NCI-H1417 (cell line): ENCODE results near the gene TYMP.
A peak's percentile ranks its signal among the peaks of the same experiment; 100 is the strongest.
"Not testable (repeated sequence)": the region's sequence is repeated elsewhere in the genome, so short reads cannot be mapped to it uniquely, and the experiment has no call there.

Experiments
- DNase-seq, 3 experiments: peaks; one replicate each; lab custom pipeline; 2025; lab: John Stamatoyannopoulos, UW

The TYMP gene

DNA sequence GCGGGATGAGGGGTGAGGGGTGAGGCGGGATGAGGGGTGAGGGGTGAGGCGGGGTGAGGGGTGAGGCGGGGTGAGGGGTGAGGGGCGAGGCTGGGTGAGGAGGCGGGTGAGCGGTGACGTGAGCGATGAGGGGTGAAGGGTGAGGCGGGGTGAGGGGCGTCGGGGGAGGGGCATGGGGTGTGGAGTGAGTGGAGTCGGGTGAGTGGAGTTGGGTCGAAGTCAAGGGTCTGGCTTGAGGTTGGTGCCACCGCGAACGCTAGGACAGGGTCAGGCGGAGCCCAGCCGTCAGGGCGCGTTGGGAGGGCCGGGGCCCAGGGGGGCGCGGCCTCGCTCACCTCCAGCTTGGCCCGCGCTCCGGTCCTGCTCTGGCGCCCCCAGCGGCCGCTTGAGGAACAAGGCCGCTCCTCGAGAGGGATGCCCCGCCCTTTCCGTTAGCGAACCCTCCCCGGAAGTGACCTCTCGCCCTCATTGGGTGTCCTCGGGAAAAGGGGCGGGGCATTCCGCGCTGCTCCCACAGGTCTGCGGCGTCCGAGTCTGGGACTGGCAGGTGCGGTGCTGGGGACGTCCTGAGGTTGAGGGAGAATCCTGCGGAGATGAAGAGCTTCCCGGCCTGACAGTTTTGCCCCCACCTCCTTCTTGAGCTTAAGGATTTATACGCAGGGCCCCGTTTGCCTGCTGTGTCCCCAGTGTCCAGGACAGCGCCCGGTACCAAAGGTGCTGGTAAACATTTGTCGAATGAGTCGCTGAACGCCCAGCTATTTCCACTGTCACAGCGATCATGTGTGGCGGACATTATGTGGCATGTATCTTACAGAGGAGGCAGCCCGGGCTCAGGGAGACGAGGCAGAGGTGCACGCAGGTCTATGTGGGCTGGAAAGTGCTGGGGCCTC lies 33.0 kb upstream of the TYMP start, which contains the start of gene SYCE3:
Gene SYCE3 (minus strand): TSS at position 397 of the 890 bp plus-strand sequence. CDS start 6,514 bp downstream, outside the sequence.
- peak; percentile 82 to 96 (median 90) for DNase-seq

GRCh38 chr22:50561401-50562358 lies 31.9 kb upstream of the TYMP start:
- no peak for DNase-seq

DNA sequence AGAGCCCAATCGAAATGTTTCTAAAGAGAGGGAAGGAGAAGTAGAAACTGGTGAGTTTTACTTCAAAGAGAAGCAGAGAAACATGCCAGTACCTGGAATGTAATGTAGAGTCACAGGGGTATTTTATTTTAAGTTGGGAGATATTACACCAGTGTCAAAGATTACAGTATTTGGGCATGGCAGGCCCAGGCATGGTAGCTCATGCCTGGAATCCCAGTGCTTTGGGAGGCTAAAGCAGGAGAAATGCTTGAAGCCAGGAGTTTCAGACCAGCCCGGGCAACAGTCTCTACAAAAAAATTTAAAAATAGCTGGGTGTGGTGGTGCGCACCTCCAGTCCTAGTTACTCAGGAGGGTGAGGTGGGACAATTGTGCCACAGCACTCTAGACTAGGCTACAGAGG lies 30.2 kb upstream of the TYMP start:
- DNase-seq, result no peak

- DNase-seq, result no peak
Measured at GRCh38 chr22:50556703-50557102, 26.9 kb upstream of the TYMP start.

GRCh38 chr22:50553310-50553709 lies 23.5 kb upstream of the TYMP start:
- DNase-seq, result no peak

- no peak for DNase-seq
Measured at GRCh38 chr22:50551160-50551752, 21.4 kb upstream of the TYMP start.

DNA sequence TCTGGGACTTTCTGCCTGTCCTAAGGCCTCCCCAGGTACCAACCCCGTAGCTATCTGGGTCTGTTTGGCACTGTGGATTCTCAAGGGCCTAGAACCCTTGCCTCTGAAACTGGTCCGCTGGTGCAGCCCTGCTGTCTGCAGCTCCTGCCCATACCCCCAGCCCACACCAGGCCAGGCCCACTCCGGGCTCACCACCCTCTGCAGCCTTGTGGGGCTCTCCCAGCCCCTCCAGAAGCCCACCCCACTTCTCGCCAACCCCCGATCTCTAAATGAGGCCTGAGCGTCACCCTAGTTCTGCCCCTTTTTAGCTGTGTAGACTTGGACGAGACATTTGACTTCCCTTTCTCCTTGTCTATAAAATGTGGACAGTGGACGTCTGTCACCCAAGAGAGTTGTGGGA lies 20.6 kb upstream of the TYMP start:
- DNase-seq, result no peak

GRCh38 chr22:50548921-50549790 lies 19.3 kb upstream of the TYMP start:
- no peak for DNase-seq

DNA sequence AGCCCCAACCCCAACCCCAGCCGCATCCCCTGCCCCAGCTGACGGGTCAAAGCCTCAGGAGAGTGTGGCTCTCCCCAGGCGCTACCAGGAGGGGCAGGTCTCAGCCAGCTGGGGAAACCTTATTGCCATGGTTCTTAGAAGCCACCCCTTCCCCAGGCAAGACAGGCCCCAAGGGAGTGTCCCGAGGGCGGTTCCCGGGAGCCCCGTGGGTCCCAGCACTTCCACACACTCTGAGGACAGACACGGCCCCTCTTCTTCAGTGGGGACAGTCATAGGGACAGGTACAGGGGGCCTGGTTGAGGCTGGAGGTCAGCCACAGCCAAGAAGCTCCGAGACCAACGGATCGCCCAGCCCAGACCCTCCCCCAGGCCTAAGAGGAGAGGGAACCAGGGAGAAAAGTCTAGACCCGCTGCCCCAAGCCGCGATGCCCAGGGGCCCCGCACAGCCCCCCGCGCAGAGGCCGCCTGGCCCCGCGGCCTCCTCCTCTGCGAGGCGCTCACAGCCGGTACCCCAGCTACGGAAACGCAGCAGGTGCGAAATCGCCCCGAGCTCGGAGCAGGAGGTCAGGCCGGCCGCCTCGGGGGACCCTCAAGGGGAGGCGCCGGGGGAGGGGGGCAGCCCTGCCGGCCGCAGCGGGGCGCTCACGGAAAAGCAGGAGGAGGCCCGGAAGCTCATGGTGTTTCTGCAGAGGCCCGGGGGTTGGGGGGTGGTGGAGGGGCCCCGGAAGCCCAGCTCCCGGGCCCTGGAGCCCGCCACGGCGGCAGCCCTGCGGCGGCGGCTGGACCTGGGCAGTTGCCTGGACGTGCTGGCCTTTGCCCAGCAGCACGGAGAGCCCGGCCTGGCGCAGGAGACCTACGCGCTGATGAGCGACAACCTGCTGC lies 18.5 kb upstream of the TYMP start:
- DNase-seq, result no peak

DNA sequence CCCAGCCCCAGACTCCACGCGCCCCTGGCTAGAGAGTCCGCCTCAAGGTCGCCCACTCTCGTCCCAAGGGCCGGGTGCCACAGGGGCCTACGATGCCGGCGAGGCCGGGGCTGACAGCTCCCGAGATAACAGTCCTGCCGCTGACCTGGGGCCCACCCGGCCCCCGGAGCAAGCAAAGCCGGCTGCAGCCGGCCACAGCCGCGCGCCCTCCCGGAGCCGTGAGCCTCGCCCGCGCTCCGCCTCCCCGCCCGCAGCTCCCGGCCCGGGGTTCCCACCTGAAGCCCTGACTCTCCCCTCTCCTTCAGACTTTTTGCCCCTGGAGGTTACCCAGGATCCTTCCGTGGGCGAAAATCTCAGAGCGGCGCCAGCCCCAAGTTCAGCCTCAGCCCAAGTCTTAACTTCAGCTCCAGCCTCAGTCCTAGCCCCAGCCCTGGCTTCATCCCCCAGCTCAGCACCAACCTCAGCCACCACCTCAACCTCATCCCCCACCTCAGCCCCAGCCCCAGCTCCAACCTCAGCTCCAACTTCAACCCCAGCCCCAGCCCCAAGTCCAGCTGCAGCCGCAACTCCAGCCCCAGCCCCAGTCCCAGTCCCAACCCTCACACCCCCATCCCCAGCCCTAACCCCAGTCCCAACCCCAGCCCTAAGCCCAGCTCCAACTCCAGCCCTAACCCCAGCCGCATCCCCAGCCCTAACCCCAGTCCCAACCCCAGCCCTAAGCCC lies 17.6 kb upstream of the TYMP start:
- no peak for DNase-seq

- no peak for DNase-seq
Measured at GRCh38 chr22:50546326-50547262, 16.8 kb upstream of the TYMP start.

GRCh38 chr22:50545522-50546325 lies 15.9 kb upstream of the TYMP start, which contains the start of gene KLHDC7B:
KLHDC7B (plus strand) TSS chr22:50545899; CDS start chr22:50546244, 345 bp downstream.
- DNase-seq, result no peak

- no peak for DNase-seq
Measured at GRCh38 chr22:50544746-50545253, 15.0 kb upstream of the TYMP start.

GRCh38 chr22:50544078-50544745 lies 14.4 kb upstream of the TYMP start:
- DNase-seq, result peak; percentile 6 to 26 (median 20)

DNA sequence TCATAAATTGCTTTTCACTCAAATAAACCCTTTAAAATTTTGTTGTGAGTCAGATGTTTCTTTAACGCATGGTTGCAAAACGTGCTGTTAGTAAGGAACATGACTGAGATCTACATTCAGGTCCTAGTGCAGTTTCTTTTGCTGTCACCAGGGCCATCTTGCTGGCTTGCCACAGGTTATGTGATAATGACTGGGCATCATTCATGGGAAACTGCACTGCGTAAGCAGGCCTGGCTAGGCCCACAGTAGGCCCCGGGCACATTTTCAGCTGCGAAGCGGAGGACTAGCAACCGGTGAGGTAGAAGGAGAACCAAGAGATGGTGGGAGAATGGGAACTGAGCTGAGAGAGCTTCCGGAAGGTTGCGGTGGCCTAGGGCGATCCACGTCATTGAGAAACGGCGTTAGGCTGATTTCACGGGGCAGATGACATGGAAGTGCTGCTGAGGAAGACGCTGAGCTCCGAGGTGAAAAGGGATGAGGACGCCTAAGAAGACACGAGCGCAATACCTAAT lies 12.7 kb upstream of the TYMP start:
- no peak for DNase-seq

GRCh38 chr22:50541667-50542026 lies 11.8 kb upstream of the TYMP start:
- not testable (repeated sequence) for DNase-seq
